Activated CD4-positive, CD25-positive, alpha-beta regulatory T cell treated with anti-CD3 and anti-CD28 coated beads, Interleukin-2, amount 50 U/mL, for 16 hours (primary cell): Measurements from ENCODE around the gene PTGFR.

ENCODE experiments used
- DNase-seq: peaks from one replicate; pipeline ENCODE4 v3.0.0-alpha.2; 2020; ENCODE audit warnings: low read depth, low spot score

Gene PTGFR

DNA sequence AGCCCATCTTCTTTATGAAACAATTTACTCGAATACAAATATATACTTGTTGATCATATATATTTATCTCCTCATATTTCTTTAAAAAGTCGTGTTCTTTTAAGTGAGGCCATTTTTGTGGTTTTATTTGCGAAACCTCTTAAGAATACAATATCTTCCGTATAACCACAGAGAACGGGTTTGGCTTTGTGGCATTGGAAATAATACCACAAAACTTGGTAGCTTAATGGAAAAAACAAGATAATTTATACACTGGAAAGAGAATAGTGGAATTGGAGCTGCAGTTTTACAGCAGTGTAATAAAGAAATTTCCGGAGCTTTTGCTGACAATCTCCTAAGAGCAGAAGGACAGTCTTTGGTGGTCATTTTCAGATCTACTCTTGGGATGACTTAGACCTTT lies 29.4 kb downstream of the PTGFR start:
- no peak for DNase-seq

DNA sequence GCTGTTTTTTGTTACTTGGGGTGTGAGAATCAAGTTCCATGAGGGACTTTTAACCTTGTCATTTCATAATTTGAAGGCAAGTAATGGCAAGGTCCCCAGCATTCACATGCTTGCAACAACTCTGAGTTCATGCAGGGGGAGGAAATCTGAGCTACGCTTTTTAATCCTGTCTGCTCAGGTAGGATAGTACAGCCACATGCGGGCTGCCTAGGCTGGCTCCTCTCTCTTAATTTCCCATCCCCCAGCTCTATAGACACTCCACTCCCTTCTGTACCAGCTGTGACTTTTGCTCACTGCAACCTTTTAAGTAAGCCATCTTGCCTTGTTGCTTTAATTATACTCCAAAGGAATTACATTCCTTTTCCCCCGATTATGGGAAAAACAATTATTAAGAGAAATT lies 30.1 kb downstream of the PTGFR start:
- no peak for DNase-seq

- no peak for DNase-seq
Measured at GRCh38 chr1:78522136-78522535, 31.4 kb downstream of the PTGFR start.

- DNase-seq = no peak
Measured at GRCh38 chr1:78526496-78526895, 35.7 kb downstream of the PTGFR start.

DNA sequence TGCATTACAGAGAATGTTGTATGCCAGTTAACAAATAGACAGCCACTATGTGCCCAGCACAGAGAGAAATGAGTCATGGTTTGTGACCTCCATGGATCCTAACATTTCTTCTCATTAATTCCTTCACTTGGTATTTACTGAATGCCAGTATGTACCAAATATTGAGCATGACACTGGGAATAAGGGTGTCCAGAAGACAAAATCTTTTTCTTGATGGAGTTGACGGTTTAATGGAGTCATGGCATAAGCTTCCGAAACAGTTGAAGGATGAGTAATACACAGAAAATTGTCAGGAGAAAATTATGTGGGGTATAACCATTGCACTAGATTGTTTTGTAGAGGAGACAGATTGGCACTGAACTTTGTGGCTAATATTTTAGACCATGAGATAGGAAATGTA lies 36.9 kb downstream of the PTGFR start:
- DNase-seq = no peak

DNA sequence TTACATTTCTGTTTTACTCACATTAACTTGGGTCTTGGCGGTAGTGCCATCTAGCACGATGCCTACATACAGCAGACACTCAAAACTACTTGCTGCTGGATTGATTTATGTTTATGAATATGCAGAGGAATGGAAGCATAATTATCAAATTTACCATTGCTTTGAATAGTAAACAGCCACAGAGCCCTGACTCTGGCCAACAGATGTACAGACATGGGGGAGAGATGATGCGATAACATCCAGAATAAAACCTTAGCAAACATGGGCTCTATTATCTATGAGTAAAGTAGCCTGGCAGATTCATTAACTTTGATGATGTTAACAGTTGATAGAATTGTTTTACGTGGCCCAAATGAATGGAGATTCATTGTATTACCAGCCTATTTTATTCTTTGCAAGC lies 42.8 kb downstream of the PTGFR start:
- DNase-seq = no peak

- DNase-seq = no peak
Measured at GRCh38 chr1:78535286-78535685, 44.5 kb downstream of the PTGFR start.

DNA sequence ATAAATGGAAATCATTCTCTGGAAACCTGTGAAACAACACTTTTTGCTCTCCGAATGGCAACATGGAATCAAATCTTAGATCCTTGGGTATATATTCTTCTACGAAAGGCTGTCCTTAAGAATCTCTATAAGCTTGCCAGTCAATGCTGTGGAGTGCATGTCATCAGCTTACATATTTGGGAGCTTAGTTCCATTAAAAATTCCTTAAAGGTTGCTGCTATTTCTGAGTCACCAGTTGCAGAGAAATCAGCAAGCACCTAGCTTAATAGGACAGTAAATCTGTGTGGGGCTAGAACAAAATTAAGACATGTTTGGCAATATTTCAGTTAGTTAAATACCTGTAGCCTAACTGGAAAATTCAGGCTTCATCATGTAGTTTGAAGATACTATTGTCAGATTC lies 45.7 kb downstream of the PTGFR start:
- DNase-seq = no peak

GRCh38 chr1:78540048-78540447 lies 49.3 kb downstream of the PTGFR start:
- DNase-seq = no peak

DNA sequence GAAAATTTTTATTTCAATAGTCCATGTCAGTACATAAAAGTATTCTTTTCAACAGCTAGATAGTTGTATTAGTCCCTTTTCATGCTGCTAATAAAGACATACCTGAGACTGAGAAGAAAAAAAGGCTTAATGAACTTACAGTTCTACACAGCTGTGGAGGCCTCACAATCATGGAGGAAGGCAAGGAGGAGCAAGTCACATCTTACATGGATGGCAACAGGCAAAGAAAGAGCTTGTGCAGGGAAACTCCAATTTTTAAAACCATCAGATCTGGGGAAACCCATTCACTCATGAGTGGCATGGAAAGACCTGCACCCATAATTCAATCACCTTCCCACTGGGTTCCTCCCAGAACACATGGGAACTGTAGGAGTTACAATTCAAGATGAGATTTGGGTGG lies 50.7 kb downstream of the PTGFR start:
- no peak for DNase-seq

DNA sequence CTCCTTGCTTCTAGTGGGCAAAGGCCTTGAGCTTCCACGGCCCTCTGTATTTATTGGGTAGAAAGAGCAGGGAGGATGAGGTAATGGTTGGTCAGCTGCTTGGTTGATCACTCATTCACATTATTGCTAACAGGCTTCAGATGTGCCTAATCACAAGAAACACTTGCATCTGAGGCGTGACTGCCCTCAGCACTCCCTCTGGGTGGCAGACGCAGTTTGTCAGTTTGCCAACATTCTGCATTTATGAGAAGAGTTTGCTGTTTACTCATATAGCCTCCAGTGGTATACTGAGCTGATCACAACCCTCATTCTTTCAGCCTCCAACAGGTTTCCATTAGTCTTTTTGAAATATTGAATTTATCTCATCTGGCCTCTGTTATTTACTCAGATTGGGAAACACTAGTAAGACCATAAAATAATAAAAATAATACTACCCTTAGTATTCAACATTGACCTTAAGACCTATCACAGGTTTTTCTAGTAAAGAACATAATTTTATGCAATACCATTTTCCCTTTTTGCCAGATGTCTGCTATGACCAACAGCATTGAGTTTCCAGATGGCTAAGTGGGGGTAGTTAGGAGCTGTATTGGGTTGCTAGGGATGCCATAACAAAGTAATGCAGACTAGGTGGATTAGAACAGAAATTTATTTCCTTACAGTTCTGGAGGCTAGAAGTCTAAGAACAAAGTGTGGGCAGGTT lies 53.3 kb downstream of the PTGFR start:
- no peak for DNase-seq

- DNase-seq = no peak
Measured at GRCh38 chr1:78547081-78547480, 56.3 kb downstream of the PTGFR start.

DNA sequence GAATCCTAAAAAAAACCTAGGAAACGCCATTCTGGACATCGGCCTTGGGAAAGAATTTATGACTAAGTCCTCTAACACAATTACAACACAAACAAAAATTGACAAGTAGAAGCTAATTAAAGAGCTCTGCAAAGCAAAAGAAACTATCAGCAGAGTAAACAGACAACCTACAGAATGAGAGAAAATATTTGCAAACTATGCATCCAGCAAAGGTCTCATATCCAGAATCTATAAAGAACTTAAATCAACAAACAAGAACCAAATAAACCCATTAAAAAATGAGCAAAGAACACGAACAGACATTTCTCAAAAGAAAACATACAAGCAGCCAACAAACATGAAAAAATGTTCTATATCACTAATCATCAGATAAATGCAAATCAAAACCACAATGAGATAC lies 58.6 kb downstream of the PTGFR start:
- DNase-seq = no peak

DNA sequence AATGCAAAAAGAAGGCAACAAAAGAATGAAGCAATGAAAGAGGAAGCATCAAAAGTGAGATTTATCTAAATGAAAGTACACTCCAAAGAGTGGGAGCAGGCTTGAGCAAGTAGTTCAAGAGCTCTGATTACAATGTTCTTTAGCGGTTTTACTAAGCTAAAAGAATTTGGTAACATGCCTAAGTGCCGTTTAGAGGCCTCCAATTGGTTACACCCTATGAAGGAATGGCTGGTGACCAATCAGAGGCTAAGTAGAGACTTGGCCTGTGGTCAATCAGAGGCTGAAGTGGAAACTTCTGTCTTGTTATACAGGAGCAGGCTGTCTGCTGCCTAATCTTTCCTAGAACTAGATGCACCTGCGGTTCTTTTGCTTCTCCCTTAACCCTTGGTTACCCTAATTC lies 59.1 kb downstream of the PTGFR start:
- DNase-seq = no peak

GRCh38 chr1:78553859-78554258 lies 63.1 kb downstream of the PTGFR start:
- no peak for DNase-seq

DNA sequence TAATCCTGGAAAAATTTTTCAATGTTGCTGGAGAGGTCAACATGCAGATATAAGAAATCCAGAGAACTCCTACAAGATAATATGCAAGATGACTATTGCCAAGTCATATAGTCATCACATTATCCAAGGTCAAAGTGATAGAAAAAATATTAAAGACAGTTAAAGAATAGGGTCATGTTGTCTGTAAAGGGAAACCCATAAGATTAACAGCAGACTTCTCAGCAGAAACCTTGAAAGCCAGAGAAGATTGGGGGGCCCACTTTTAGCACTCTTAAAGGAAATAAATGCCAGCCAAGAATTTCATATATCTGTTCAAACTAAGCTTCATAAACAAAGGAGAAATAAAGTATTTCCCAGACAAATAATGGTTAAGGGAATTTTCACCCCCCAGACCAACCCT lies 64.1 kb downstream of the PTGFR start:
- no peak for DNase-seq

- no peak for DNase-seq
Measured at GRCh38 chr1:78559680-78560079, 68.9 kb downstream of the PTGFR start.

DNA sequence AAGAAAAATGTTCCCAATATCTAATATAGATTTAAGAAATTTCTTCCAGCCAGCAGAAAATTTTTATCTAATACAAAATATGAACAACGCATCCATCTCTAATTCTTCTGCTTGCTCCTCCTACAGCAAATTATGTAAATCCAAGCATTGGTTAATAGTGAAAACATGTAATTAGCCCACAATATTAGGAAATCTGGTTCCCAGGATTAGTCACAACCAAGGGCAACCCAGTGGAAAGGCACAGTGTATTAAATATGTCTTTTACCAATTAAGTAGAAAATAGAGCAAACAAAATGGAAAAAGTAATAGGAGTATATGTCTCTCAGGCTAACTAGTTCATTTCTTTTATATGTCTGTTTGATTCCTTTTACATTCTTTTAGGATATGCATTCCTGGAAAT lies 70.0 kb downstream of the PTGFR start:
- no peak for DNase-seq

DNA sequence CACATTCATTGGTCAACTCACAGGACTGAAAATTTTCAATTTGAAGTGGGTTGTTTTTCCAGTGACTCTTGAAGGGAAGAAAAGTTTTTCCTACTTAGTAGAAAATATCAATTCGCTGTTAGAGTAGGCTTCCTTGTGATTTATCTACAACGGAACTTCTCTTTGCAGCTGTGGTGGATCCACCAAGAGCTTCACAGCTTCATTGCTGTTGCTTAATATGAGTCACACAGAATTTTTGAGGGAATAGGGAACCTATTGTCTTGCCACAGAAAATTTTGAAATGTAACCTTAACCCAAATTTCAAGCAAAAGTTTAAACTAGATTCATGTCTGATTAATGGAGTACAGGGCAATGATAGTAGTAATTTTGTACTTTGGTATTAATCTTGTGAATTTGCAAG lies 71.1 kb downstream of the PTGFR start:
- no peak for DNase-seq

DNA sequence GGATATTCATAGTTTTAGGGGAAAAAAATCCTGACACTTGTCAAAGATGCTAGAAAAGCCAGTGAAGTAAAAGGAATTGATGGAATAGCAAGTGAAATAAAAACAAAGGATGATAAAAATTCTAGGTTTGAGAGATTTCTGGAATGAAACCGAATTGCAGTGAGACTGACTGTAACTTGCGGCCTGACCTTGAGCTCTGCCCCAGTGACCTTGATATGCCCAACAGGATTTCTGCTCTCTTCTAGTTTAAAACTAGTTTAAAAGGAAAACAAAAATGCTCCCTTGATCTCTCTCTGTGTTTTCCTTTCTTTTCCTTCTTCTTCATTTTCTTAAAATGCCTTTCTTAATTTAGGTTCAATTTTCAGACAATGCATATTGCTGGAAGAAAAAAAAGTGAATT lies 74.6 kb downstream of the PTGFR start:
- no peak for DNase-seq

- DNase-seq = no peak
Measured at GRCh38 chr1:78570539-78570938, 79.8 kb downstream of the PTGFR start.

GRCh38 chr1:78577257-78578100 lies 86.7 kb downstream of the PTGFR start:
- no peak for DNase-seq

DNA sequence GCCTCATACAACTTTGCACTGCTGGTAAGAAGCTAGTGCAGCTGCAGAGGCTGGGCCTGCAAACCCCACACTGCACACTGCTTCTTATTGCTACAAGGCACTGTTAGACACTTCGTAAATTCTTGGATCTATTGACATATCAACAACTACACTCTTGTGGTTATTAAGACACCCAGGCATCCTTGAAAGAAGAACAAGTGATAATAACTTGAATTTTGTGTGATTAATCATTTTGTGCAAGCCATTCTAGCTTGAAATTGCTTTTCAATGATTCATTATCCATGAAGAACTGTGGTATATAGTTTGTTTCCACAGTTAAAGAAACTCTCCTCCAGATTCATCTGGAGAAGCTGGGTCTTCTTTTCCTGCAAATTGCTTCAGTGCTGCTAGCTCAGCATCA lies 95.8 kb downstream of the PTGFR start:
- DNase-seq = no peak
